ENCODE measurements around the gene C1QTNF9.
"Not testable (repeated sequence)": the region's sequence is repeated elsewhere in the genome, so short reads cannot be mapped to it uniquely, and the experiment has no call there.

C1QTNF9 gene

GRCh38 chr13:24323036-24323738, 13.8 kb downstream of the C1QTNF9 start:
- no peak for DNase-seq (ENCODE audit: low read depth)

DNA sequence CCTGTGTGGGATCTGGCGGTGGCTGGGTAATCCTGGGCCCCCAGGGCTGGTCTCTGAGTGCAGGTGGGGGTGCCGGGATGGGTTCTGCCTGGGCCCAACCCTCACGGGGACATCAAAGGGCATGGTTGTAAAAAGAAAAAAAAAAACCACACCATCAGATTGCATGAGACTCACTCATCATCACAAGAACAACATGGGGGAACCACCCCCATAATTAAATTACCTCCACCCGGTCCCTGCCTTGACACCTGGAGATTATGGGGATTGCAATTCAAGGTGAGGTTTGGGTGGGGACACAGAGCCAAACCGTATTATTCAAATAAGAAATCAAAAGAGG, 14.3 kb downstream of the C1QTNF9 start:
- no peak for DNase-seq (ENCODE audit: low read depth)

DNA sequence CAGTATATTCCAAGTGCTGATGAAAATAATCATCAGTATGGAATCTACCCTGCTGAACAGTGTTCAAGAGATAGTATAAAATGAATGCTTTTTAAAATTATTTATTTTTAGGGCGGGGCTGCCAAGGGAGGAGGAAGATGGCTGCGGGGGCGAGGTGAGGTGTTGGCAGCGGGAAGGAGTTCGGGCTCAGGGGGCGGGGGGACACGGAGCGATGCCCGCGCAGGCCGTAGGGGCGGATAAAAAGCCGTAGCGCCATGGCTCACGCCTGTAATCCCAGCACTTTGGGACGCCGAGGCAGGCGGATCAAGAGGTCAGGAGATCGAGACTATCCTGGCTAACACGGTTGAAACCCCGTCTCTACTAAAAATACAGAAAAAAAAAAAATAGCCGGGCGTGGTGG, 18.2 kb downstream of the C1QTNF9 start:
- not testable (repeated sequence) for DNase-seq (ENCODE audit: low read depth)

- no peak for DNase-seq (ENCODE audit: low read depth)
Measured at GRCh38 chr13:24328145-24328544, 18.8 kb downstream of the C1QTNF9 start.

DNA sequence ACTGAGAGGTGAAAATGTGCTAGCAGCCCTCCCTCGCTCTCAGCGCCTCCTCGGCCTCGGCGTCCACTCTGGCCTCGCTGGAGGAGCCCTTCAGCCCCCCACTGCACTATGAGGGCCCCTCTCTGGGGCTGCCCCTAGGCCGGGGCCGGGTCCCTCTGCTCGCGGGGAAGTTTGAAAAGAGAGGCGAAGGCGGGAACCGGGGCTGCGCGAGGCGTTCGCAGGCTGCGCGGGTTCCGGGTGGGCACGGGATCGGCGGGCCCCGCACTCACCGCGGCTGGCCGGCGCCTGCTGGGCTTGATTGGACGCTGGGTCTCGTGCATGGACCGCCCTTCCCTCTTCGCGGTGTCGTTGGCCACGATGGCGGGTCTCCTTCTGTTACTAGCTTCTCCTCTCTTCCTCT, 29.3 kb downstream of the C1QTNF9 start:
- no peak for DNase-seq (ENCODE audit: low read depth)

GRCh38 chr13:24339937-24340607, 30.7 kb downstream of the C1QTNF9 start:
- DNase-seq (ENCODE audit: low read depth) = no peak

- no peak for DNase-seq (ENCODE audit: low read depth)
Measured at GRCh38 chr13:24340608-24340955, 31.2 kb downstream of the C1QTNF9 start.

DNA sequence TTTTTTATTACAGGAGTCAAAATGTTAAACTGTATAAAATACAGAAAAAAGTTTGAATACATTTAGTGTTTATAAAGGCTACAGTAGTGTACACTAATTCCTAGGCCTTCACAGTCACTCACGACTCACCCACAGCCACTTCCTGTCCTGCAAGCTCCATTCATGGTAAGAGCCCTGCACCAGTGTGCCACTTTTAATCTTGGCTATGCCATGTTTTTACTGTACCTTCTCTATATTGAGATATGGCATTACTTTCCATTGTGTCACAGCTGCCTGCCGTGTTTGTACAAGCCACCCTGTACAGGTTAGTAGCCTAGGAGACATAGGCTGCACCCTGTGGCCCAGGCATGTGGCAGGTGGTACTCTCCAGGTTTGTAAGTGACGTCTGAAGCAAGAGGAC, 32.1 kb downstream of the C1QTNF9 start:
- no peak for DNase-seq (ENCODE audit: low read depth)

DNA sequence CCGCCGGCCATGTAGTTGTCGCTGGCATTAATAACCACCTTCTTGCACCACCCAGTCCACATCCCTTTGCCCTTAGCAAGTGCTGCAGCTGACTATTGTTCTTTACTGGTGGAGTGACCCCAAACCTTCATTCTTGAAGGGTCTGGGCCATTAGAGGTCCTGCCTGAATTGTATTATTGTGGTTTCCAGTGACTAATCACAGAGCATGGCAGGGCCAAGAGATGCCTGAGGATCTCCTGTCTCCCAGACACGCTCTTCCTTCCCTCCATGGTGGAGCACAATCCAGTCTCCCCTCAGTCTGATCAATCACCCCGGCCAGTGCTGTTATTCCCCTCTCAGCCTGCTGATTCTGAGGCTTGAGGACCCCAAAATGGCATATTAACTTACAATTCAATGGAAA, 39.0 kb downstream of the C1QTNF9 start:
- no peak for DNase-seq (ENCODE audit: low read depth)

GRCh38 chr13:24348797-24349515, 39.6 kb downstream of the C1QTNF9 start:
- no peak for DNase-seq (ENCODE audit: low read depth)

GRCh38 chr13:24349778-24350664, 40.6 kb downstream of the C1QTNF9 start:
- not testable (repeated sequence) for DNase-seq (ENCODE audit: low read depth)

- DNase-seq (ENCODE audit: low read depth) = no peak
Measured at GRCh38 chr13:24351423-24351822, 42.0 kb downstream of the C1QTNF9 start.

DNA sequence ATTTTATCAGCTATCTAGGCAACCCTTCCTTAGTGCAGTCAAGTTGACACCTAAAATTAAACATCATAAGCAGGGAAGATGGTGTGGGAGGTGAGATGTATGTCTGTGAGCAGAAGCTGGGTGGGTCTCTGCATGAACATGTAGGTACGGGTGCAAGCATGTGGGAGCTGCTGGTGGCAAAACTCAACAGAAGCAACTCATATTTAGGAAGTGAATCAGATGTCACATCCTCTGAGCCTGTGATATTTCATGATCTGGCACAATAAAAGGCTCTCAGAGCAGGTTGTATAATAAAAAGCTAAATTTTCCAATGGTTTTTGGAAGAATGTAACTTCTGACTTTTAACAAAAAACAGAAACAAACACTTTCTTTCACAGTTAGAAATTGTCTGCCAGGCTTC, 44.4 kb downstream of the C1QTNF9 start:
- no peak for DNase-seq (ENCODE audit: low read depth)

- DNase-seq (ENCODE audit: low read depth) = no peak
Measured at GRCh38 chr13:24355103-24355502, 45.7 kb downstream of the C1QTNF9 start.

DNA sequence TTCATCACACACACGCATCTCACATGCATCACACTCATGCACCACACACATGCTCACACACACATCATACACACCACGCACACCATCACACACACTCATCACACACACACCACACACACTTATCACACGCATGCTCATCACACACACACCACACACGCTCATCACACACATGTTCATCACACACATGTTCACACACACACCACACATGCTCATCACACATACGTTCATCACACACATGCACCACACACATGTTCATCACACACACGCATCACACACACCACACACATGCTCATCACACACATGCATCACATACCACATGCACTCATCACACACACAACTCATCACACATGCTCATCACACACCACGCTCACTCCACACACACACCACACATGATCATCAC, 46.9 kb downstream of the C1QTNF9 start:
- DNase-seq (ENCODE audit: low read depth) = no peak

GRCh38 chr13:24356837-24357236, 47.5 kb downstream of the C1QTNF9 start:
- DNase-seq (ENCODE audit: low read depth) = no peak

- no peak for DNase-seq (ENCODE audit: low read depth)
Measured at GRCh38 chr13:24357756-24358155, 48.4 kb downstream of the C1QTNF9 start.

DNA sequence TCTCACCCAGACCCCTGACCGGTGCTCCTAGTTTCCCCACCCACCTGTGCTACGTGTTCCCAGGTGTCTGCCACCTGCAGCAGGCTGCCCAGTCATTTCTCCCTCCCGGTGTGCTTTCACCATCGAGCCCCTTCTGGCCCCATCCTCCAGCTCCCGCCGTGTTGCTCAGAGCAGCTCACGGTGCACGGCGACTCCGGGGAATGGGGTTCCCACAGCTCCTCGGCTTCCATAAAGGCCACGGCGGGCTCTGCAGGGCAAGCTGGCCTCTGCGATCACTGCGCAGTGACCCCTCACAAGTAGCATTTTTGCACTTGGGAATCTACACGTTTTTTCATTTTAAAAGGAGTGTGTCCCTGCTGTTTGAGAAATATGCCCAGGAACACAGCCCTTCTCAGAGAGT, 49.5 kb downstream of the C1QTNF9 start:
- DNase-seq (ENCODE audit: low read depth) = not testable (repeated sequence)

DNA sequence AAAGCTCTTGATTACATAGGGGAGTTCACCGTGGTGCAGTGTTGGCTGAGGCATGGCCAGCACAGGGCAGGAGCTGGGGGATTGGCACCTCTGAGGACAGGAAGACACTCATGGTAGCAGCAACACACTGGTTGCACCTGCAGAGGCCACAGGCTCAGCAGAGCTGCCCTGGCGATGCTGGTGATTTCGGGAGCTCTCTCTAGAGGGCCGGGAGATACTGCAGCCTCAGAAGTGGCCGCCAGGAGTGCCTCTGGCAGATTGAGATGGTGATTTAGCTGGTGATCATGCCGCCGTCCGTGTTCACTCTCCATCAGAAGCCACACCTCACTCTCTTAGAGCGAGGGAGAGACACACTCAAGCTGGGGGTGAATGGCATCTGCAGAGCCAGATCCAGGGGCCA, 49.9 kb downstream of the C1QTNF9 start:
- DNase-seq (ENCODE audit: low read depth) = not testable (repeated sequence)

DNA sequence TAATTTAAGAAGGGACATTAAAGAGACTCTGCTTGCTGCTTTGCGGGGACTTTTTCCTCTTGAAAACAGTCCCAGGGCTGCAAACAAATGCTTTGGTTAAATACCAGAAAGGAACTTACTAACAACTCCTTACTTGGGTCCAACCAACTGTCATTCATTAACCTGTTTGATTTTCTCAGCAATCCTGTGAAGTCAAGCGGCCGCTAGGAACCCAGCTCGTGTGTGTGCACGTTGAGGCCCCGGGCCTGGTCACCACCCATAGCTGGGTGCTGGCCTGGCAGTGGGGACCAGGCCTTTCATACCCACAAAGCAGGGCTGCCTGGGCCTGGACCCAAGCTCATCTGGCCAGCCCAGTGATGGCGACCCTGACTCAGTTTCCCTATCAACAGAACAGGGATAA, 50.7 kb downstream of the C1QTNF9 start:
- no peak for DNase-seq (ENCODE audit: low read depth)

GRCh38 chr13:24361113-24361512, 51.7 kb downstream of the C1QTNF9 start:
- DNase-seq (ENCODE audit: low read depth) = no peak

- no peak for DNase-seq (ENCODE audit: low read depth)
Measured at GRCh38 chr13:24361852-24362366, 52.5 kb downstream of the C1QTNF9 start.

All from stimulated activated CD4-positive, alpha-beta T cell treated with anti-CD3 and anti-CD28 coated beads, Interleukin-2, amount 100 ng/mL, for 4 hours (primary cell).